Measurements from ENCODE around the gene NUMB. TPM values are rescaled to one million over a fixed set of nuclear protein-coding genes. Genes with fewer than 3 reads are reported as not detected.

Gene NUMB
- total RNA-seq, 4 donors from 2014 or later: 42.4 to 63.5 (median 51.0) TPM

DNA sequence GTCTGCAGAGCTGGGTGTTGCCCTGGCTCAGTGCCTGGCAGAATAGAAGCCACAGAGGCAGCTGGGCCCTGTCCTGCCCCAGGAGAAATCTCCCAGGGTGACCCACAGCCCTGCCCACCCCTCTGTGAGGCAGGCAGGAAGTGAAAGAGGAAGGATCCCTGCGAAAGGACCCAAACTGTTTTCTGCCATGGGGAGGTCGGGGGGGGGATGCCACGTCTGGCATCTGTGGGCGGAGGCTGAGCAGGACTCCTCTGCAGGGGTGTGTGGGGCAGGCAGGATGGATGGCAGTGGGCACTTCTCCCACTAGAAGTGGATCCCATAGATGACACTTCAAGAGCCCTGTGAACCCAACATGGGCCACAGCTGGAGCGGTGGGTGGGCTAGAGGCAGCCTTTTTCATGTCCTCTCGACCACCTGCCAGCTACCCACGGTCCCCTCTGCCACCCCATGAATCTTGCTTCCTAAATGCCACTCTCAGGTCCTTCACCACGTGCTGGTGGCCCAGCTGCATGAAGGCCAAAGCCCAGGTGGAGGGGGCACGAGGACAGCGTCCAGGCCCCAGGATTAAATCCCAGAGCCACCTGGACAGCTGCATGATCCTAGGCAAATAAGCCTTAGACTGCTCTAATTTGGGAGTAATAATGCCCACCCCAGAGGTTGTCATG lies 217.4 kb downstream of the NUMB start:
- 60 to 70% methylated on average over 2 of the region's 10 CpGs for WGBS, 2 donors (ENCODE audit: low coverage in 1 of 2)

DNA sequence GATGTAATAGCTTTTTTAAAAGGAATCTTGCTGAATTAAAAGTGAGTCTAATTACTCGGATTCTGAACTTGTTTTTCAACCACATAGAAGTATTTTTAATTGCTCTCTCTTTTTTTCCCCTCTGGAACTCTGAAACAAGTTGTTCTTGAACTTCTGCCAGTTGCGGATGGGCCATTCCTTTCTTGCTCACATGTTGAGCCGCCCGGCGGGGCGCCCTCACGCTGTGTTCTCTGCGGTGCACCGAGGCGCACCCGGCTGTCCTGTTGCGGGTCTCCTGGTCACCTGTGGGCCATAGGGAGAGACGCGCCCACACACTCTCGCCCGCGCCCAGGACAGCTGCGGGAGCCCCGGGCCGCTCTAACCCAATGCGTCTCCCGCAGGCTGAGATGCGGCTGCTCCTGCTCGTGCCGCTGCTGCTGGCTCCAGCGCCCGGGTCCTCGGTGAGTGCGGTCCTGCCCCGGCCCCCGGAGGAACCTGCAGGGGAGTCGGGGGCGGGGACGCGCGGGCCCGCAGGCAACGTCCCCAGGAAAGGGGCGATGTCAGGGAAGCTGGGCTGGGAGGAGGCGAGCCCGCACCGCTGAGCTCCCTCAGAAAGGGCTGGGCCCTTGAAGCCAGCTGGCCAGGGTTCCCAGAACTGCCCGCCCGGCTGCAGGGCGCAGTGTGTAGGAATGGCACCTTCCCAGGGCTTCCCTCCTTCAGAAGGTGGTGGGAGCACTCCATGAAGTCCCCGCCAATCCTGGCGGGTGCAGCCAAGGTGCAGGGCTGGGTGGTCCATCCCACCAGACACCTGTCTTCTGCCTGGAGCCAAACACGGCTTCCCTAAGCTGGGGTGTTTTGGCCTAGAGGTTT lies 218.7 kb downstream of the NUMB start:
- ATAC-seq: peak; percentile 32
- Histone ChIP-seq H3K4me1 (peaks cover 0 to 69% (median 25%) of the 10 kb centered on the region in 3 donors), H3K9me3 (no peaks in the 10 kb centered on the region), H3K27ac (peak overlapping the region in 3 of 4 donors; percentile 55 to 82 (median 68)), H3K36me3 (peaks cover 0 to 3% of the 10 kb centered on the region in 2 donors), H3K4me3 (peak overlapping the region; percentile 68 to 78), H3K27me3 (peaks cover 21% of the 10 kb centered on the region)
- WGBS, 2 donors (ENCODE audit: low coverage in 1 of 2): 0 to 2% methylated on average over 3 to 7 of the region's 48 CpGs
- TF ChIP-seq, protein P1, sequence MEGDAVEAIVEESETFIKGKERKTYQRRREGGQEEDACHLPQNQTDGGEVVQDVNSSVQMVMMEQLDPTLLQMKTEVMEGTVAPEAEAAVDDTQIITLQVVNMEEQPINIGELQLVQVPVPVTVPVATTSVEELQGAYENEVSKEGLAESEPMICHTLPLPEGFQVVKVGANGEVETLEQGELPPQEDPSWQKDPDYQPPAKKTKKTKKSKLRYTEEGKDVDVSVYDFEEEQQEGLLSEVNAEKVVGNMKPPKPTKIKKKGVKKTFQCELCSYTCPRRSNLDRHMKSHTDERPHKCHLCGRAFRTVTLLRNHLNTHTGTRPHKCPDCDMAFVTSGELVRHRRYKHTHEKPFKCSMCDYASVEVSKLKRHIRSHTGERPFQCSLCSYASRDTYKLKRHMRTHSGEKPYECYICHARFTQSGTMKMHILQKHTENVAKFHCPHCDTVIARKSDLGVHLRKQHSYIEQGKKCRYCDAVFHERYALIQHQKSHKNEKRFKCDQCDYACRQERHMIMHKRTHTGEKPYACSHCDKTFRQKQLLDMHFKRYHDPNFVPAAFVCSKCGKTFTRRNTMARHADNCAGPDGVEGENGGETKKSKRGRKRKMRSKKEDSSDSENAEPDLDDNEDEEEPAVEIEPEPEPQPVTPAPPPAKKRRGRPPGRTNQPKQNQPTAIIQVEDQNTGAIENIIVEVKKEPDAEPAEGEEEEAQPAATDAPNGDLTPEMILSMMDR (IDR thresholded peaks at IDR 0.05): peak in 2 of 4 experiments; percentile 16 to 31
- TF ChIP-seq POLR2AphosphoS5 (IDR thresholded peaks at IDR 0.05) (peak; percentile 30), EP300 (IDR thresholded peaks at IDR 0.05) (no peak)

More for the DNA sequence above, 217.4 kb downstream of the NUMB start:
- Histone ChIP-seq H3K27ac (peak overlapping the region in 3 of 4 donors; percentile 42 to 82 (median 68)), H3K36me3 (peaks cover 0 to 16% of the 10 kb centered on the region in 2 donors), H3K27me3 (peaks cover 21% of the 10 kb centered on the region), H3K4me3 (peak overlapping the region in 1 of 2 donors; percentile 78), H3K9me3 (no peaks in the 10 kb centered on the region), H3K4me1 (peaks cover 0 to 74% (median 25%) of the 10 kb centered on the region in 3 donors)
- ATAC-seq: no peak
- no peak for TF ChIP-seq EP300 (IDR thresholded peaks at IDR 0.05)
- TF ChIP-seq, protein P1 (IDR thresholded peaks at IDR 0.05): no peak
- no peak for TF ChIP-seq POLR2AphosphoS5 (IDR thresholded peaks at IDR 0.05)
- TF ChIP-seq POLR2A (IDR thresholded peaks at IDR 0.05): no peak

DNA sequence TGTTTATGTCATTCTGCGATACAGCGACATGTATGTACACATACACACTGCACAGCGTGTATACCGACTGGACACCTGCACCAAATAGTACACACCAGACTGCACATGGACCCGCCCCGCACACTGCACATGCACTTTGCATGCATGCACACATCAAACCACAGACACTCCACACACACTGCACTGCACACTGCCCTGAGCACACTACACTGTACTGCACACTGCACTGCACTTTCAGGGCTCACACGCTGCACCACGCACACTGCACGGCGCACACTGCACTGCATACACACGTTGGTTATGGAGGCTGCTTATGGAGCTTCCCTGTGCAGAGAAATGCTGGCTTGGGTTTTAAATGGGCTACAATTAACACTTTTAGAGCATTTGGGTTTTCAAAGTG lies 219.4 kb downstream of the NUMB start:
- Histone ChIP-seq H3K4me1 (peaks cover 0 to 69% (median 25%) of the 10 kb centered on the region in 3 donors), H3K4me3 (peak overlapping the region in 1 of 2 donors; percentile 78), H3K27me3 (peaks cover 21% of the 10 kb centered on the region), H3K36me3 (no peaks in the 10 kb centered on the region), H3K9me3 (no peaks in the 10 kb centered on the region), H3K27ac (peak overlapping the region in 2 of 4 donors; percentile 68 to 82)
- WGBS, 2 donors (ENCODE audit: low coverage in 1 of 2): 55 to 60% methylated on average over 7 to 9 of the region's 11 CpGs
- TF ChIP-seq EP300 (IDR thresholded peaks at IDR 0.05): no peak
- TF ChIP-seq POLR2AphosphoS5 (IDR thresholded peaks at IDR 0.05): no peak
- no peak for TF ChIP-seq POLR2A (IDR thresholded peaks at IDR 0.05)
- TF ChIP-seq, protein P1 (IDR thresholded peaks at IDR 0.05): no peak
- no peak for ATAC-seq

DNA sequence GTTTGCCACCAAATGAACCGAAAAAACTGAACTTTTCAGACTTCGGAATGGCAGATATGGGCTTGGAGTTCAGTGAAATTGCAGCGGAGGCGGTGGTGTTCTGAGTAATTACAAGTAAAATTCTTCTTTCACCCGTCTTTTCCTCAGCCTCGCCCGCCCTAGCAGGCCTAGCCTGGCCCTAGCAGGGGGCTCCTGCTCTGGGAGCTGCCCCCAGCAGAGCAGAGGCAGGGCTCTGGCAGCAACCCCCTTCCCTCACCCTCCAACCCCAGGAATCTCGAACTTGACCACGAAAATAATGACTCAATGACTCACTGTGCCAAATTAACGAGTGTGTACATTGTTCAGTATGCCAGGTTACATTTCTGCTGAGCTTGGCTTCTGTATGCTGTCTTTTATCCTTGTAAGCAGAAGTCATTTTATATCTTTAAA lies 219.9 kb downstream of the NUMB start:
- H3K9me3 ChIP-seq: no peaks in the 10 kb centered on the region
- H3K36me3 ChIP-seq: no peaks in the 10 kb centered on the region
- H3K4me1 ChIP-seq: peaks cover 0 to 69% (median 25%) of the 10 kb centered on the region in 3 donors
- WGBS, 2 donors (ENCODE audit: low coverage in 1 of 2): 7 to 12% methylated on average over 3 to 6 of the region's 10 CpGs
- peaks cover 21% of the 10 kb centered on the region for H3K27me3 ChIP-seq
- no peak for ATAC-seq
- peak overlapping the region; percentile 56 to 78 for H3K4me3 ChIP-seq
- TF ChIP-seq POLR2A (IDR thresholded peaks at IDR 0.05) (no peak), POLR2AphosphoS5 (IDR thresholded peaks at IDR 0.05) (peak; percentile 34), EP300 (IDR thresholded peaks at IDR 0.05) (no peak)
- TF ChIP-seq, protein P1 (IDR thresholded peaks at IDR 0.05): no peak
- peak overlapping the region; percentile 4 to 82 (median 73) for H3K27ac ChIP-seq
